Measurements from ENCODE around the gene GAP43. TPM values are rescaled to one million over a fixed set of nuclear protein-coding genes. Genes with fewer than 3 reads are reported as not detected.
"Not testable (repeated sequence)": the region's sequence is repeated elsewhere in the genome, so short reads cannot be mapped to it uniquely, and the experiment has no call there.

Gene GAP43
- total and polyA plus RNA-seq, 2 donors = 0.42 to 0.68 TPM

DNA sequence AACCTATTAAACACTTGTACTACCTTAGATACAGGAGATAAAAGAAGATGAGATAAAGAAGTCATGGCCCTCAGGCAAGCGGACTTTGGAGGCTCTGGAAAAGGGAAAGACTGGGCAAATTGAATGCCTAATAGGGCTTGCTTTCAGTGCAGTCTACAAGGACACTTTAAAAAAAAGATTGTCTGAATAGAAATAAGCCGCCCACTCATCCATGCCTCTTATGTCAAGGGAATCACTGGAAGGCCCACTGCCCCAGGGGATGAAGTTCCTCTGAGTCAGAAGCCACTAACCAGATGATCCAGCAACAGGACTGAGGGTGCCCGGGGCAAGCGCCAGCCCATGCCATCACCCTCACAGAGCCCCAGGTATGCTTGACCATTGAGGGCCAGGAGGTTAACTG lies 121.2 kb downstream of the GAP43 start:
- not testable (repeated sequence) for H3K36me3 ChIP-seq (ENCODE audit: control insufficient read depth in 2 of 2, insufficient read depth in 2 of 2, low read length in 1 of 2); DNase-seq (ENCODE audit: low read depth in 6 of 9, low spot score in 9 of 9); H3K27me3 ChIP-seq (ENCODE audit: control insufficient read depth in 2 of 2, insufficient read depth in 1 of 2, low read length in 1 of 2); H3K4me1 ChIP-seq (ENCODE audit: control insufficient read depth in 2 of 2, insufficient read depth in 2 of 2, low read length in 2 of 2); H3K27ac ChIP-seq (ENCODE audit: low read depth in 1 of 2, low read length in 1 of 2); H3K4me3 ChIP-seq (ENCODE audit: low read length in 2 of 2)
- 86% methylated on average over 4 of the region's 4 CpGs for WGBS
- H3K9me3 ChIP-seq (ENCODE audit: control insufficient read depth in 2 of 2, insufficient read depth in 1 of 2, low read length in 1 of 2) = peaks cover 0 to 11% of the 10 kb centered on the region in 2 donors

DNA sequence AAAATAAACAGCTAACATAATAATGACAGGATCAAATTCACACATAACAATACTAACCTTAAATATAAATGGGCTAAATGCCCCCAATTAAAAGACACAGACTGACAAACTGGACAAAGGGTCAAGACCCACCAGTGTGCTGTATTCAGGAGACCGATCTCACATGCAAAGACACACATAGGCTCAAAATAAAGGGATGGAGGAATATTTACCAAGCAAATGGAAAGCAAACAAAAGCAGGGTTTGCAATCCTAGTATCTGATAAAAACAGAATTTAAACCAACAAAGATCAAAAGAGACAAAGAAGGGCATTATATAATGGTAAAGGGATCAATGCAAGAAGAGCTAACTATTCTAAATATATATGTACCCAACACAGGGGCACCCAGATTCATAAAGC lies 129.7 kb downstream of the GAP43 start:
- WGBS = 94% methylated on average over 1 of the region's 1 CpG
- H3K4me3 ChIP-seq (ENCODE audit: low read length in 2 of 2); H3K9me3 ChIP-seq (ENCODE audit: control insufficient read depth in 2 of 2, insufficient read depth in 1 of 2, low read length in 1 of 2): not testable (repeated sequence)

DNA sequence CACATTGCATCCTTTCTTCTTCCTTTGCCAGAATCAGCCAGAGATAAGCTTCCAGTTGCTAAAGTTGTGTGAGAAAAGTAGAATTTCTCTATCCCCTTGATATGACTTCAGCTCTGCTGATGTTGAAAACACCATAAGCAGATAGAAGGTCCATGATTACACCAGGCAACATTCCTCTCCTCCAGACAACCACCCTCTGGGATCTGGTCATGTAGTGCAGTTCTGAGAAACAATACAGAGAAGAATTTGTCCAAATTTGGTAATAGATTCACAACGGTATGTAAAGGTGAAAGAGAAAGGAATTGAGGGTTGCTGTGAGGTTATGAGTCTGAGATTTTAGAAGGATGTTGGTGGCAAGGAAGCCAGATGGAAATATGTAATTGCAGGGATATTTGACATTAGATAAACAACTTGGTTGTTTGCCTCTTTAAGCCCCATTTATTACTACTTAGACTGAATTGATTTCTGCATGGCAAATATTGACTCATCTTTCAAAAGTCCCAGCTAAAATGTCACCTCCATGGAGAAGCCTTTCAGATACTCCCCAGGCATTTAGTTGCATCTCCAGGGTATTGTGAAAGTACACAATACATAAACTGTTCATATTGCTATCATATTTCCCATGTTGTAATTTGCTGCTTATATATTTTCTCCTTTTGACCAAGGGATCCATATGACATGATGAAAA lies 134.9 kb downstream of the GAP43 start:
- Histone ChIP-seq H3K9me3 (ENCODE audit: control insufficient read depth in 2 of 2, insufficient read depth in 1 of 2, low read length in 1 of 2) (no peaks in the 10 kb centered on the region), H3K4me1 (ENCODE audit: control insufficient read depth in 2 of 2, insufficient read depth in 2 of 2, low read length in 2 of 2) (no peaks in the 10 kb centered on the region), H3K4me3 (ENCODE audit: low read length in 2 of 2) (no peak overlapping the region), H3K27ac (ENCODE audit: low read depth in 1 of 2, low read length in 1 of 2) (no peak overlapping the region), H3K27me3 (ENCODE audit: control insufficient read depth in 2 of 2, insufficient read depth in 1 of 2, low read length in 1 of 2) (no peaks in the 10 kb centered on the region), H3K36me3 (ENCODE audit: control insufficient read depth in 2 of 2, insufficient read depth in 2 of 2, low read length in 1 of 2) (no peaks in the 10 kb centered on the region)
- no peak for DNase-seq (ENCODE audit: low read depth in 6 of 9, low spot score in 9 of 9)
- WGBS = 92% methylated on average over 1 of the region's 1 CpG

More for the DNA sequence above, 129.7 kb downstream of the GAP43 start:
- not testable (repeated sequence) for DNase-seq (ENCODE audit: low read depth in 6 of 9, low spot score in 9 of 9); H3K27me3 ChIP-seq (ENCODE audit: control insufficient read depth in 2 of 2, insufficient read depth in 1 of 2, low read length in 1 of 2); H3K27ac ChIP-seq (ENCODE audit: low read depth in 1 of 2, low read length in 1 of 2); H3K36me3 ChIP-seq (ENCODE audit: control insufficient read depth in 2 of 2, insufficient read depth in 2 of 2, low read length in 1 of 2); H3K4me1 ChIP-seq (ENCODE audit: control insufficient read depth in 2 of 2, insufficient read depth in 2 of 2, low read length in 2 of 2)

DNA sequence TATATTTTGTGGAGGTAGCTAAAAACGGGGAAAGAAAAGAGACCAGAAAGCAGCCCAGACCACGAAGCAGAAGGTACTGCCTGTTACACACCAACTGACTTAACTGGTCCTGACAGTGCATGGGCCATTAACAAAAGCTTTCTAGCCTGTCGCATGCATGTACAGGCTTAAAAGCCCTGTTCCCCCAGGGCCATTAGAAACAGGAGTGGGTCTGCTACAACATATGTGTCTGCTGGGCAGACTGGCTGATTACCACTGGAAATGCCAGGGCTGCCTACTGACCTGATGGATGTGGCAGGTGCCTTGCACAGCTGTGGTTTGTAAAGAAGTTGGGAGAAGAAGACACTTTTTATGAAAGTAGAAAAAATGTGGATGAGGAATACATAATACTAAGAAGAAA lies 137.4 kb downstream of the GAP43 start:
- DNase-seq (ENCODE audit: low read depth in 6 of 9, low spot score in 9 of 9) = no peak
- Histone ChIP-seq H3K9me3 (ENCODE audit: control insufficient read depth in 2 of 2, insufficient read depth in 1 of 2, low read length in 1 of 2) (no peaks in the 10 kb centered on the region), H3K27ac (ENCODE audit: low read depth in 1 of 2, low read length in 1 of 2) (no peak overlapping the region), H3K36me3 (ENCODE audit: control insufficient read depth in 2 of 2, insufficient read depth in 2 of 2, low read length in 1 of 2) (no peaks in the 10 kb centered on the region), H3K4me1 (ENCODE audit: control insufficient read depth in 2 of 2, insufficient read depth in 2 of 2, low read length in 2 of 2) (no peaks in the 10 kb centered on the region), H3K4me3 (ENCODE audit: low read length in 2 of 2) (no peak overlapping the region), H3K27me3 (ENCODE audit: control insufficient read depth in 2 of 2, insufficient read depth in 1 of 2, low read length in 1 of 2) (no peaks in the 10 kb centered on the region)
- 86% methylated on average over 3 of the region's 3 CpGs for WGBS

DNA sequence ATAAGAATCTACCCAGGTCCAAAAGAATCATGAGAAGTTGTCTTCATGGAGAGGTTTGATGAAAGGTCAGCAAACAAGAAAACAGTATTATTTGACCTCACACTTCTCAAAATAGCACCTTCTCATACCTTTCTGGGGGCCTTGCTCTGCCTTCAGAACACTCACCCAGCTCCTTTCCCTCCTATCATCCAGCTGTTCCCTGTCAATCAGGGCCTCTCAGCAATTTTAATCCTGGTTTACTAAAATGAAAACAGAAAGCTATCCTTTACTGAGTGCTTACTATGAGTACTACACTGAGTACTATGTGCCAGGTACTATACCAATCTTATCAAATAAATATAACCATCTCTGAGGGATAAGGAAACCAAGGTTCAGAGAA lies 138.6 kb downstream of the GAP43 start:
- H3K27me3 ChIP-seq (ENCODE audit: control insufficient read depth in 2 of 2, insufficient read depth in 1 of 2, low read length in 1 of 2) = no peaks in the 10 kb centered on the region
- no peak overlapping the region for H3K27ac ChIP-seq (ENCODE audit: low read depth in 1 of 2, low read length in 1 of 2)
- no peak for DNase-seq (ENCODE audit: low read depth in 6 of 9, low spot score in 9 of 9)
- H3K4me1 ChIP-seq (ENCODE audit: control insufficient read depth in 2 of 2, insufficient read depth in 2 of 2, low read length in 2 of 2) = no peaks in the 10 kb centered on the region
- H3K36me3 ChIP-seq (ENCODE audit: control insufficient read depth in 2 of 2, insufficient read depth in 2 of 2, low read length in 1 of 2) = no peaks in the 10 kb centered on the region
- no peak overlapping the region for H3K4me3 ChIP-seq (ENCODE audit: low read length in 2 of 2)
- no peaks in the 10 kb centered on the region for H3K9me3 ChIP-seq (ENCODE audit: control insufficient read depth in 2 of 2, insufficient read depth in 1 of 2, low read length in 1 of 2)

DNA sequence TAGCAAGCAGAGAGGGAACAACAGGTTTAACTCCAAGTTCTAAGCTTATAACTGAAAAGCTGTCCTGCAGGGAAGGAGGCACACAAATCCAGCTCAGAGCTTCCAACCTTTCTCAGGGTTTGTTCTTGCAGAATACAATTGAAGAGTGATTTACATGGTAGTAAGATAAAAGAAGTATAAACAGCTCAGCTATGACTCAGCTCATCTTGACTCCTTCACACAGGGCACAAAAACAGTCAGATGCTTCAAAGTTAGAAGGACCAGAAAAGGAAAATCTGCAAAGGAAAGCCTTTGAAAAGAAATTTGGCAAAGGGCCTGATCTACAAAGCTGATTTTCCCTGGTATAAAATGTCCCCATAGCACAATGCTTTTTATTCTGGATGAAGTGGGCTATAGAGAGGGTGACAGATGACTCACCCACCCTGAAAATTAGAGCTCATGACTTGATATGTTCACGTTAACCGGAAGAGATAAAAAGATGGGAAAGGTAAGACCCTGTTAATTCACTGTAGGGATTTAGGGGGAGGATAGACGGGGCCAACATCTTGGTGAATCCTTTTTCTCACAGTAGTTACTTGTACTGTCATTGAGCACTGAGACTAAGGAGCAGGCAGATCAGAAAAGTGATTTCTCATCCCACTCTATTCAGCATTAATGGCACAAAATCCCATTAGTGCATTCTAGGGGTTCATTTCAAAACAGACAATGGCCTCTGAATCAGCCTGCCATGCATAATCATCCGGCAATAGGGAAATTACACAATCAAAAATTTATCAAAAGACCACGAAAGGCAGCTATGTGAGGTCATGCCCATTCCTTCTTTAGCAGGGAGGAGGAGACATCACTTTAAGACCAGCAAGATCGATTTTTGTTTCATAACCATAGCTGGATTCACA lies 143.5 kb downstream of the GAP43 start:
- no peaks in the 10 kb centered on the region for H3K27me3 ChIP-seq (ENCODE audit: control insufficient read depth in 2 of 2, insufficient read depth in 1 of 2, low read length in 1 of 2)
- no peak overlapping the region for H3K27ac ChIP-seq (ENCODE audit: low read depth in 1 of 2, low read length in 1 of 2)
- no peak overlapping the region for H3K4me3 ChIP-seq (ENCODE audit: low read length in 2 of 2)
- no peak for DNase-seq (ENCODE audit: low read depth in 6 of 9, low spot score in 9 of 9)
- no peaks in the 10 kb centered on the region for H3K9me3 ChIP-seq (ENCODE audit: control insufficient read depth in 2 of 2, insufficient read depth in 1 of 2, low read length in 1 of 2)
- H3K36me3 ChIP-seq (ENCODE audit: control insufficient read depth in 2 of 2, insufficient read depth in 2 of 2, low read length in 1 of 2) = no peaks in the 10 kb centered on the region
- WGBS = 91% methylated on average over 6 of the region's 6 CpGs
- H3K4me1 ChIP-seq (ENCODE audit: control insufficient read depth in 2 of 2, insufficient read depth in 2 of 2, low read length in 2 of 2) = no peaks in the 10 kb centered on the region

DNA sequence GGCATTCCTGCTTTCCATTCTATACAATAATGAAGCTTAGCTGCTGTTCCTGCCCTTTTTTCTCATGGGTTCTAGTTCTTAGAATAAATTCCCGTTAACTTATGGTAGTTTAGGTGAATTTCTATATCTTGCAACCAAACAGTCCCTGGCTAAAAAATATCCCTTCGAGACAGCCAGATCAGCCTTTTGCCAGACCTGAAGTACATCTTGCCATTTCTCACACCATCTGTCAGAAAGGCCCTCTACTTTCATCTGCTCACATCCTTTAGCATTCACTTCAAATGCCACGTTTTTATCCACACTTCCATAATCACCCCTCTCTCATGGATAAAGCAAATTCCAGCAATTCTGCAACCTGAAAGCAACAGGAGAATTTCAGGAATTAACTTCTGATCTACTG lies 145.4 kb downstream of the GAP43 start:
- 84% methylated on average over 3 of the region's 3 CpGs for WGBS

More for the DNA sequence above, 145.4 kb downstream of the GAP43 start:
- Histone ChIP-seq H3K4me1 (ENCODE audit: control insufficient read depth in 2 of 2, insufficient read depth in 2 of 2, low read length in 2 of 2) (no peaks in the 10 kb centered on the region), H3K27me3 (ENCODE audit: control insufficient read depth in 2 of 2, insufficient read depth in 1 of 2, low read length in 1 of 2) (no peaks in the 10 kb centered on the region), H3K36me3 (ENCODE audit: control insufficient read depth in 2 of 2, insufficient read depth in 2 of 2, low read length in 1 of 2) (no peaks in the 10 kb centered on the region), H3K9me3 (ENCODE audit: control insufficient read depth in 2 of 2, insufficient read depth in 1 of 2, low read length in 1 of 2) (no peaks in the 10 kb centered on the region), H3K4me3 (ENCODE audit: low read length in 2 of 2) (no peak overlapping the region), H3K27ac (ENCODE audit: low read depth in 1 of 2, low read length in 1 of 2) (no peak overlapping the region)
- no peak for DNase-seq (ENCODE audit: low read depth in 6 of 9, low spot score in 9 of 9)
